Measurements from ENCODE around the gene SLC15A3. TPM values are rescaled to one million over a fixed set of nuclear protein-coding genes. Genes with fewer than 3 reads are reported as not detected.
"Not testable (repeated sequence)": the region's sequence is repeated elsewhere in the genome, so short reads cannot be mapped to it uniquely, and the experiment has no call there.

The SLC15A3 gene
- total RNA-seq, 1 donor from 2014 or later, result 23.1 TPM

GRCh38 chr11:60977224-60977623 is 25.2 kb upstream of the SLC15A3 start:
- H3K9me3 ChIP-seq, result no peaks in the 10 kb centered on the region
- H3K27ac ChIP-seq, result no peak overlapping the region
- TF ChIP-seq CTCF (IDR thresholded peaks at IDR 0.05), result no peak
- no peak for TF ChIP-seq POLR2AphosphoS5 (IDR thresholded peaks at IDR 0.05; ENCODE audit: insufficient read depth in 1 of 2, low read depth in 1 of 2)
- TF ChIP-seq POLR2A (IDR thresholded peaks at IDR 0.05), result no peak
- H3K4me3 ChIP-seq, result no peak overlapping the region
- intact Hi-C loops (cut with DNase I), result no loop called here
- no peaks in the 10 kb centered on the region for H3K36me3 ChIP-seq
- H3K4me1 ChIP-seq, result peaks cover 4% of the 10 kb centered on the region
- no peak for DNase-seq (ENCODE audit: extremely low spot score in 2 of 2)
- no peaks in the 10 kb centered on the region for H3K27me3 ChIP-seq

- Histone ChIP-seq H3K36me3 (no peaks in the 10 kb centered on the region), H3K27ac (no peak overlapping the region), H3K4me1 (no peaks in the 10 kb centered on the region), H3K27me3 (no peaks in the 10 kb centered on the region), H3K4me3 (no peak overlapping the region), H3K9me3 (no peaks in the 10 kb centered on the region)
- intact Hi-C loops (cut with DNase I), result no loop called here
- no peak for DNase-seq (ENCODE audit: extremely low spot score in 2 of 2)
- TF ChIP-seq CTCF (IDR thresholded peaks at IDR 0.05) (no peak), POLR2A (IDR thresholded peaks at IDR 0.05) (no peak), POLR2AphosphoS5 (IDR thresholded peaks at IDR 0.05; ENCODE audit: insufficient read depth in 1 of 2, low read depth in 1 of 2) (no peak)
These were observed 22.8 kb upstream of the SLC15A3 start for GRCh38 chr11:60974726-60975125.

- DNase-seq (ENCODE audit: extremely low spot score in 2 of 2), result not testable (repeated sequence)
These were observed 22.3 kb upstream of the SLC15A3 start for GRCh38 chr11:60974316-60974715.

GRCh38 chr11:60973699-60974098 is 21.7 kb upstream of the SLC15A3 start:
- Histone ChIP-seq H3K4me3 (peak overlapping the region in 1 of 2 donors; percentile 6), H3K27ac (no peak overlapping the region), H3K27me3 (no peaks in the 10 kb centered on the region), H3K9me3 (no peaks in the 10 kb centered on the region), H3K36me3 (no peaks in the 10 kb centered on the region), H3K4me1 (no peaks in the 10 kb centered on the region)
- DNase-seq (ENCODE audit: extremely low spot score in 2 of 2), result no peak
- no peak for TF ChIP-seq POLR2AphosphoS5 (IDR thresholded peaks at IDR 0.05; ENCODE audit: insufficient read depth in 1 of 2, low read depth in 1 of 2)
- no peak for TF ChIP-seq CTCF (IDR thresholded peaks at IDR 0.05)
- TF ChIP-seq POLR2A (IDR thresholded peaks at IDR 0.05), result no peak
- intact Hi-C loops (cut with DNase I), result no loop called here

More at GRCh38 chr11:60974316-60974715, 22.3 kb upstream of the SLC15A3 start:
- H3K36me3 ChIP-seq; H3K9me3 ChIP-seq; intact Hi-C loops (cut with DNase I); H3K4me1 ChIP-seq; H3K27me3 ChIP-seq; H3K27ac ChIP-seq: not testable (repeated sequence)
- peak overlapping the region in 1 of 2 donors; percentile 6 for H3K4me3 ChIP-seq

- H3K27ac ChIP-seq, result no peak overlapping the region
- intact Hi-C loops (cut with DNase I), result no loop called here
- no peaks in the 10 kb centered on the region for H3K4me1 ChIP-seq
- DNase-seq (ENCODE audit: extremely low spot score in 2 of 2), result no peak
- TF ChIP-seq POLR2A (IDR thresholded peaks at IDR 0.05) (no peak), POLR2AphosphoS5 (IDR thresholded peaks at IDR 0.05; ENCODE audit: insufficient read depth in 1 of 2, low read depth in 1 of 2) (no peak)
- H3K9me3 ChIP-seq, result no peaks in the 10 kb centered on the region
- H3K4me3 ChIP-seq, result peak overlapping the region; percentile 22 to 26
- H3K27me3 ChIP-seq, result no peaks in the 10 kb centered on the region
- no peaks in the 10 kb centered on the region for H3K36me3 ChIP-seq
These were observed 20.4 kb upstream of the SLC15A3 start for GRCh38 chr11:60972182-60973030.

GRCh38 chr11:60971520-60971919 is 19.5 kb upstream of the SLC15A3 start, which contains the start of gene CD6:
Gene CD6, plus strand, starts transcription at chr11:60971680. Its CDS starts 186 bp downstream, at chr11:60971866.
- no peak for DNase-seq (ENCODE audit: extremely low spot score in 2 of 2)
- Histone ChIP-seq H3K36me3 (no peaks in the 10 kb centered on the region), H3K9me3 (no peaks in the 10 kb centered on the region), H3K4me1 (no peaks in the 10 kb centered on the region), H3K27me3 (no peaks in the 10 kb centered on the region), H3K4me3 (peak within 1 kb of the TSS; percentile 22 to 26), H3K27ac (no peak within 1 kb of the TSS)
- TF ChIP-seq CTCF (IDR thresholded peaks at IDR 0.05), result no peak
- TF ChIP-seq POLR2AphosphoS5 (IDR thresholded peaks at IDR 0.05; ENCODE audit: insufficient read depth in 1 of 2, low read depth in 1 of 2), result no peak
- no peak for TF ChIP-seq POLR2A (IDR thresholded peaks at IDR 0.05)
- intact Hi-C loops (cut with DNase I), result no loop called here
